ENCODE data around the gene SSR1.
"Not testable (repeated sequence)": the region's sequence is repeated elsewhere in the genome, so short reads cannot be mapped to it uniquely, and the experiment has no call there.

- TF ChIP-seq CTCF (IDR thresholded peaks at IDR 0.05; ENCODE audit: low read depth, low read length, poor library complexity, severe bottlenecking); EZH2phosphoT487 (IDR thresholded peaks at IDR 0.05; ENCODE audit: borderline replicate concordance, low read length): not testable (repeated sequence)
Observed at GRCh38 chr6:7315087-7315947, 2.3 kb upstream of the SSR1 start.

Data from DOHH2 (cell line).